ENCODE measurements around the gene ATG4A.

DNA sequence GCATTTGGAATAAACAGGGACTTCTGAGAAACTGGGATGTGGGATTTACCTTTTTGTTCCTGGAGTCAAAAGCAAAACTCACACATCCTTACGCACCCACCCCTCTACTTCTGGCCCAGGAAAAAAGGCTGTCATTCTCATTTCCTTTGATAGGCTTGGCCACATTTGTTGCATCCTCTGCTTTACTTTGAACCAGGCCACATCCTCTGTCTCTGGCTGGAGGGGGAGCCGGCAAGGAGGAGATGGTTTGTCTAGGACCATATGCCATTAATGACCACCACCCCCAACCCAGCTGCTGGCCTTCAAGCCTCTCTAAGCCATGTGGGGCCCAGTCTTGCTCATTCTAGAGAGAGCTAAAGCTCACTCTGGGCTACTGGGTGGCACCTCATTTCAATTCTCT lies 64.5 kb downstream of the ATG4A start:
- TF ChIP-seq, protein P1, sequence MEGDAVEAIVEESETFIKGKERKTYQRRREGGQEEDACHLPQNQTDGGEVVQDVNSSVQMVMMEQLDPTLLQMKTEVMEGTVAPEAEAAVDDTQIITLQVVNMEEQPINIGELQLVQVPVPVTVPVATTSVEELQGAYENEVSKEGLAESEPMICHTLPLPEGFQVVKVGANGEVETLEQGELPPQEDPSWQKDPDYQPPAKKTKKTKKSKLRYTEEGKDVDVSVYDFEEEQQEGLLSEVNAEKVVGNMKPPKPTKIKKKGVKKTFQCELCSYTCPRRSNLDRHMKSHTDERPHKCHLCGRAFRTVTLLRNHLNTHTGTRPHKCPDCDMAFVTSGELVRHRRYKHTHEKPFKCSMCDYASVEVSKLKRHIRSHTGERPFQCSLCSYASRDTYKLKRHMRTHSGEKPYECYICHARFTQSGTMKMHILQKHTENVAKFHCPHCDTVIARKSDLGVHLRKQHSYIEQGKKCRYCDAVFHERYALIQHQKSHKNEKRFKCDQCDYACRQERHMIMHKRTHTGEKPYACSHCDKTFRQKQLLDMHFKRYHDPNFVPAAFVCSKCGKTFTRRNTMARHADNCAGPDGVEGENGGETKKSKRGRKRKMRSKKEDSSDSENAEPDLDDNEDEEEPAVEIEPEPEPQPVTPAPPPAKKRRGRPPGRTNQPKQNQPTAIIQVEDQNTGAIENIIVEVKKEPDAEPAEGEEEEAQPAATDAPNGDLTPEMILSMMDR (IDR thresholded peaks at IDR 0.05): no peak
- TF ChIP-seq POLR2A (IDR thresholded peaks at IDR 0.05): no peak
